ENCODE measurements around the gene GNAI3. TPM values are rescaled to one million over a fixed set of nuclear protein-coding genes. Genes with fewer than 3 reads are reported as not detected.
"Not testable (repeated sequence)": the region's sequence is repeated elsewhere in the genome, so short reads cannot be mapped to it uniquely, and the experiment has no call there.

Gene GNAI3
- total and polyA plus RNA-seq, 2 of the 8 experiments (the other 6 are each of a cell fraction or from before 2014, with no cell fraction given) = 4.0 to 9.8 TPM

- WGBS, 2 experiments (ENCODE audit: extremely low coverage in 1 of 2, insufficient coverage in 1 of 2, insufficient read length in 1 of 2, insufficient replicate concordance in 2 of 2, low coverage in 1 of 2, low lambda C conversion rate in 2 of 2, missing lambda C conversion rate in 1 of 2) = 84% methylated on average over 3 of the region's 4 CpGs; no CpG with 5 or more reads in 1 of the 2 experiments
Measured at GRCh38 chr1:109660691-109661026, 112.2 kb downstream of the GNAI3 start.

More at GRCh38 chr1:109660691-109661026, 112.2 kb downstream of the GNAI3 start:
- H3K4me3 ChIP-seq (ENCODE audit: extremely low read depth in 1 of 4, insufficient read depth in 2 of 4, low read depth in 3 of 4, low read length in 4 of 4); H4K20me1 ChIP-seq (replicated peaks in 1 of 2; ENCODE audit: control insufficient read depth in 1 of 2, insufficient read depth in 2 of 2, low read length in 2 of 2); H2BK12ac ChIP-seq (ENCODE audit: low read depth, low read length); H2BK5ac ChIP-seq (ENCODE audit: low read depth, low read length); H3K4me1 ChIP-seq (replicated peaks in 1 of 4; ENCODE audit: control insufficient read depth in 3 of 4, insufficient read depth in 4 of 4, low read length in 3 of 4); H2AFZ ChIP-seq (ENCODE audit: low read length); H3K23me2 ChIP-seq (ENCODE audit: low read depth, low read length); H4K91ac ChIP-seq (replicated peaks; ENCODE audit: insufficient read length, low read length); H3K4me2 ChIP-seq (ENCODE audit: insufficient read depth in 1 of 2, low read depth in 2 of 2, low read length in 2 of 2); H3K4ac ChIP-seq (replicated peaks; ENCODE audit: insufficient read length, low read depth, low read length); H3K79me2 ChIP-seq (ENCODE audit: control insufficient read depth in 1 of 2, insufficient read depth in 2 of 2, low read length in 2 of 2); H3K56ac ChIP-seq (replicated peaks; ENCODE audit: insufficient read length, low read depth, low read length); H3K14ac ChIP-seq (ENCODE audit: insufficient read length); FAIRE-seq; H4K8ac ChIP-seq (ENCODE audit: extremely low read depth, insufficient read depth, low read length); H3K27ac ChIP-seq (ENCODE audit: low read depth, low read length); H2BK20ac ChIP-seq (ENCODE audit: low read length); POLR2A ChIA-PET (ENCODE audit: partially characterized antibody); H2BK15ac ChIP-seq (ENCODE audit: low read length); H3K23ac ChIP-seq (ENCODE audit: insufficient read length); H2BK120ac ChIP-seq (replicated peaks; ENCODE audit: low read depth, low read length); H4K5ac ChIP-seq (ENCODE audit: insufficient read length, low read depth, low read length); DNase-seq (ENCODE audit: low read depth in 1 of 2, low spot score in 2 of 2); H3K36me3 ChIP-seq (ENCODE audit: control insufficient read depth in 2 of 4, insufficient read depth in 4 of 4, low read length in 3 of 4); H3K9me3 ChIP-seq (ENCODE audit: insufficient read depth in 2 of 2, low read depth in 1 of 2, low read length in 1 of 2); H2AK5ac ChIP-seq (ENCODE audit: low read depth, low read length); H3K27me3 ChIP-seq (replicated peaks in 1 of 4; ENCODE audit: control insufficient read depth in 3 of 4, extremely low read depth in 1 of 4, insufficient read depth in 3 of 4, low read length in 3 of 4); H3K79me1 ChIP-seq (ENCODE audit: low read depth, low read length); H3K9ac ChIP-seq (replicated peaks in 1 of 4; ENCODE audit: extremely low read depth in 1 of 4, low read depth in 3 of 4, low read length in 3 of 4); H3K18ac ChIP-seq (ENCODE audit: extremely low read depth, low read length): not testable (repeated sequence)
- CTCF ChIA-PET (ENCODE audit: partially characterized antibody) = interaction anchor here (1.1 to 3.8 kb wide), 5 partner anchors 10 to 115 kb away, joined by 3 to 24 read pairs (median 3); no protein-coding TSS in a partner anchor

Data from H1 (cell line).